IPS-18a (cell line): Measurements from ENCODE around the gene HLF.

Experiments
- H3K27ac ChIP-seq: one replicate; pipeline ENCODE4 v1.5.1; 2013; ENCODE audit warnings: low read length
- H3K27me3 ChIP-seq: one replicate; pipeline ENCODE4 v1.6.1; 2013; ENCODE audit warnings: mild to moderate bottlenecking, low read length; ENCODE audit not compliant: control insufficient read depth, insufficient read depth
- H3K36me3 ChIP-seq: one replicate; pipeline ENCODE4 v1.6.1; 2013; ENCODE audit warnings: low read depth, low read length; ENCODE audit not compliant: control insufficient read depth
- H3K4me1 ChIP-seq: one replicate; pipeline ENCODE4 v1.6.1; 2013; ENCODE audit warnings: low read depth, low read length; ENCODE audit not compliant: control insufficient read depth
- H3K4me3 ChIP-seq: one replicate; pipeline ENCODE4 v1.5.1; 2013; ENCODE audit warnings: low read length
- H3K9ac ChIP-seq: one replicate; pipeline ENCODE4 v1.6.1; 2013; ENCODE audit warnings: mild to moderate bottlenecking, low read length, moderate library complexity
- H3K9me3 ChIP-seq: one replicate; pipeline ENCODE4 v1.6.1; 2013; ENCODE audit warnings: low read depth, low read length; ENCODE audit not compliant: control insufficient read depth

HLF gene

GRCh38 chr17:55236316-55236715 lies 28.4 kb upstream of the HLF start:
- Histone ChIP-seq H3K9me3 (no peaks in the 10 kb centered on the region), H3K9ac (no peak overlapping the region), H3K27ac (no peak overlapping the region), H3K27me3 (peaks cover 25% of the 10 kb centered on the region), H3K4me3 (no peak overlapping the region), H3K36me3 (no peaks in the 10 kb centered on the region), H3K4me1 (peaks cover 12% of the 10 kb centered on the region)

DNA sequence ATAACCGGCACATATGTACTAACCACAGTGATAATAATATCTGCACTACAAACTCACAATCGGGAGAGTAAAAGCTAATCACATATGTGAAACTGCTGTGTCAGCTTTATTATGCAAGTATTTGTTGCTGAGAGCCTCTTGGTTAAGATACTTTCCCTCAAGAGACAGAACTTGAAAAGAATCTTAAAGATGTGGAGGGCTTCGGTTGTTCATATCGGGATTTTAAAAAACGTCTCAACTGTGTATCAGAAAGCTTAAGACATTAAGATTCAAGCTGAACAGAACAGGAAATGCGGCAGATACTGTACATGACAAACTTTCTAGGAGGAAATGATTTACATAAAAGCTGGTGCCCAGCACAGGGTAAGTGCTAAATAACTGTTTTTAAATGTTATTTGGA lies 27.5 kb upstream of the HLF start:
- no peak overlapping the region for H3K9ac ChIP-seq
- H3K4me1 ChIP-seq = peaks cover 12% of the 10 kb centered on the region
- no peak overlapping the region for H3K4me3 ChIP-seq
- H3K27me3 ChIP-seq = peaks cover 25% of the 10 kb centered on the region
- H3K9me3 ChIP-seq = no peaks in the 10 kb centered on the region
- H3K27ac ChIP-seq = no peak overlapping the region
- no peaks in the 10 kb centered on the region for H3K36me3 ChIP-seq

DNA sequence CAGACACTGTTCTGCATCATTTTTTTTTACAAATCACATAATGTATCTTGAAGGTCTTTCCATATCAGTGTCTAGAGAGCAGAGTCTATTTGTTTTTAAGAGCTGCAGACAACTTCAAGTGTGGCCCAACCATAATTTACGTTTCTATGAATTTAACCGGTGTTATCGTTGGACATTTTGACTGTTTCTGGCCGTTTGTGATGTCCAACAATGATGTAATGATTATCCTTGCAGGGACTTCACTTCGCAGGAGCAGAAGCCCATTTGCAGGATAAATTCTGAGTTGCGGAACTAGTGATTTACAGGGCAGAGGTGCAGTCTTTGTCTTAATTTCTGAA lies 26.9 kb upstream of the HLF start:
- H3K27ac ChIP-seq = no peak overlapping the region
- peak overlapping the region; percentile 76 for H3K4me3 ChIP-seq
- peak overlapping the region; percentile 16 for H3K9ac ChIP-seq

GRCh38 chr17:55238179-55238930 lies 26.4 kb upstream of the HLF start:
- peak overlapping the region; percentile 26 for H3K9ac ChIP-seq
- H3K9me3 ChIP-seq = no peaks in the 10 kb centered on the region
- no peaks in the 10 kb centered on the region for H3K36me3 ChIP-seq
- H3K27ac ChIP-seq = no peak overlapping the region
- H3K4me3 ChIP-seq = peak overlapping the region; percentile 76
- peaks cover 25% of the 10 kb centered on the region for H3K27me3 ChIP-seq
- peaks cover 12% of the 10 kb centered on the region for H3K4me1 ChIP-seq

More for the DNA sequence above, 26.9 kb upstream of the HLF start:
- H3K9me3 ChIP-seq = no peaks in the 10 kb centered on the region
- H3K36me3 ChIP-seq = no peaks in the 10 kb centered on the region
- peaks cover 25% of the 10 kb centered on the region for H3K27me3 ChIP-seq
- H3K4me1 ChIP-seq = peaks cover 12% of the 10 kb centered on the region

DNA sequence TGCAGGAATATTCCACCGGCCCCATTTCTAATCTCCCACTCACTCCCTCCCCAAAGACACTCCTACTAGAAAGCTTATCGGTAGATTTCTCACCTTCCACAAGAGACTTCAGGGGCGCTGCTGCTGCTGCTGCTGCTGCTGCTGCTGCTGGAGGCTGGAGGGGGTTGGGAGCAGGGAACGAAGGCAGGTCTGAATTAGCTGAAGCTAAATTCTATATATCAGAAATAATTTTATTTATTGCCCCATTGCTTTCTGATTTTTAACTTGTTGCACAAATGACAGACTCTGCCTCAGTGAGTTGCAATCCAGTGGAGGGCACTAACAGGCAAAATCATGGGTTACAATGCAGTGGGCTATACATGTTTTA lies 25.8 kb upstream of the HLF start:
- Histone ChIP-seq H3K4me1 (peaks cover 12% of the 10 kb centered on the region), H3K36me3 (no peaks in the 10 kb centered on the region), H3K9ac (peak overlapping the region; percentile 26), H3K27me3 (peaks cover 25% of the 10 kb centered on the region), H3K4me3 (peak overlapping the region; percentile 76), H3K27ac (no peak overlapping the region), H3K9me3 (no peaks in the 10 kb centered on the region)

GRCh38 chr17:55241097-55241496 lies 23.7 kb upstream of the HLF start:
- no peaks in the 10 kb centered on the region for H3K9me3 ChIP-seq
- H3K36me3 ChIP-seq = no peaks in the 10 kb centered on the region
- H3K4me3 ChIP-seq = no peak overlapping the region
- no peak overlapping the region for H3K27ac ChIP-seq
- peaks cover 25% of the 10 kb centered on the region for H3K27me3 ChIP-seq
- peaks cover 12% of the 10 kb centered on the region for H3K4me1 ChIP-seq
- H3K9ac ChIP-seq = no peak overlapping the region

DNA sequence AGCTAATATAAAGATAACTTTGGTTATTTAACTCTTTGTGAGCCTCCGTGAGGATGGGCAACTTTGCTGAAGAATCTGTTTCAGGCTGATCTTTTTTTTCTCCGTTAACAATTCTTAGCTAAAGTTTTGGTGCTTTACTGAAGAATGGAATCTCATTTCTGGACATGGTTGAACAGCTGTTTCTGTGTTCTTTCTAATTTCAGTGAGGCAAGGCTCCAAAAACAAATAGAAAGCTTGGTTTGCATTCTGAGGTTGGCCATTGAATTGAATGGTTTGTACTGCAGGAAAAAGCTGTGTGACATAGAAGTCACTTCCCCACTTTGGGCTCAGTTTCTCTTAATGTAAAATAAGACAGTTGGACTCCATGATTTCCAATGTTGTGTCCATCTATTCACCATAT lies 22.3 kb upstream of the HLF start:
- no peak overlapping the region for H3K9ac ChIP-seq
- peaks cover 12% of the 10 kb centered on the region for H3K4me1 ChIP-seq
- H3K4me3 ChIP-seq = no peak overlapping the region
- H3K27me3 ChIP-seq = peaks cover 18% of the 10 kb centered on the region
- no peaks in the 10 kb centered on the region for H3K36me3 ChIP-seq
- H3K27ac ChIP-seq = no peak overlapping the region
- H3K9me3 ChIP-seq = no peaks in the 10 kb centered on the region

GRCh38 chr17:55245986-55246385 lies 18.8 kb upstream of the HLF start:
- H3K36me3 ChIP-seq = no peaks in the 10 kb centered on the region
- H3K4me3 ChIP-seq = no peak overlapping the region
- H3K27me3 ChIP-seq = no peaks in the 10 kb centered on the region
- H3K4me1 ChIP-seq = no peaks in the 10 kb centered on the region
- no peaks in the 10 kb centered on the region for H3K9me3 ChIP-seq
- H3K27ac ChIP-seq = no peak overlapping the region
- no peak overlapping the region for H3K9ac ChIP-seq

DNA sequence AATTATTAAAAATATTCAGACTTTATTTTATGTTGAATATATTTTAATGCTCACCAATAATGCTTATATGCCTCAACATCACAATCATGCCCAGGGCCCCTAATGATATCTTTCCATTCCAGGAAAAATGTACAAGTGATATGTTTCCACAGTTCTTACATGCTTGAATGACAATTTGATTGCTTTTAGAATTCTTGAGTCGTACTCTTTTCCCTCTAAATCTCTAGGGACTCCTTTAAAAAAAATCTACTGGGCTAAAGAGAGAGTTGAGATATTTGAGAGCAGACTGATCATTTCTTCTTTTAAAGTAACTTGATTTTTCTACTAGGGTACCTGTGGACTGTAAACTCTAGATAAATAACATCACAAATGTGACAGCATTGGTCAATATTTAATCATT lies 18.2 kb upstream of the HLF start:
- H3K9ac ChIP-seq = no peak overlapping the region
- no peaks in the 10 kb centered on the region for H3K27me3 ChIP-seq
- no peaks in the 10 kb centered on the region for H3K9me3 ChIP-seq
- H3K4me3 ChIP-seq = no peak overlapping the region
- no peaks in the 10 kb centered on the region for H3K36me3 ChIP-seq
- H3K27ac ChIP-seq = no peak overlapping the region
- H3K4me1 ChIP-seq = no peaks in the 10 kb centered on the region

GRCh38 chr17:55248077-55248476 lies 16.7 kb upstream of the HLF start:
- Histone ChIP-seq H3K4me1 (no peaks in the 10 kb centered on the region), H3K9ac (no peak overlapping the region), H3K27me3 (no peaks in the 10 kb centered on the region), H3K27ac (no peak overlapping the region), H3K36me3 (no peaks in the 10 kb centered on the region), H3K9me3 (no peaks in the 10 kb centered on the region), H3K4me3 (no peak overlapping the region)

- no peaks in the 10 kb centered on the region for H3K9me3 ChIP-seq
- no peak overlapping the region for H3K4me3 ChIP-seq
- H3K36me3 ChIP-seq = no peaks in the 10 kb centered on the region
- no peak overlapping the region for H3K27ac ChIP-seq
- H3K9ac ChIP-seq = no peak overlapping the region
- H3K27me3 ChIP-seq = no peaks in the 10 kb centered on the region
- H3K4me1 ChIP-seq = no peaks in the 10 kb centered on the region
These were observed 14.9 kb upstream of the HLF start for GRCh38 chr17:55249861-55250260.

DNA sequence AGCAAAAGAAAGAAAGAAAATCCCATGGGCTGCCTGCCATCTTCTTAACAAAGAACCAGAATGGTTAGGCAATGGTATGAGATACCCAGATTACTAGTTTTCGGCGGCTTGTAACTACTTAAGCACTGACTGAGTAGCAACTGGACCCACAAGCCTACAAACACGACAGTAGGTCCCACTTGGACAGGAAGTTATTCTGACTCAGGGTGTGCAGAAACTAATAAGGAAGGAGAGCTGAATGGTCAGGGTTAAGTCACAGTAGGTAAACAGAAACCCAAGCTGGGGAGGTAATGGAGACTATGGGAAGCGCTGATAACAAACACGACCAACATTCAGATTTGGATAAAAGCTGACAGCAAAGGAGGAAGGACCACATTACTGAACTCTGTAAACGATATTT lies 10.4 kb upstream of the HLF start:
- Histone ChIP-seq H3K9me3 (no peaks in the 10 kb centered on the region), H3K9ac (no peak overlapping the region), H3K4me3 (no peak overlapping the region), H3K36me3 (no peaks in the 10 kb centered on the region), H3K27ac (no peak overlapping the region), H3K27me3 (no peaks in the 10 kb centered on the region), H3K4me1 (no peaks in the 10 kb centered on the region)
